GM12875 (cell line): ENCODE results near the gene RILP.

Source experiments
- H3K4me3 ChIP-seq: one replicate; pipeline ENCODE4 v1.5.1; 2011; ENCODE audit warnings: low read depth, low read length, control low read depth
- CTCF ChIP-seq: IDR thresholded peaks from 2 replicates; pipeline ENCODE4 v1.5.1; 2011; ENCODE audit warnings: low read depth, mild to moderate bottlenecking, control low read depth, inconsistent platforms, low read length, moderate library complexity, borderline replicate concordance; ENCODE audit not compliant: insufficient read depth

RILP gene

GRCh38 chr17:1605681-1606351 lies 43.9 kb downstream of the RILP start:
- H3K4me3 ChIP-seq: no peak overlapping the region
- TF ChIP-seq CTCF: no peak

GRCh38 chr17:1604831-1605528 lies 44.7 kb downstream of the RILP start:
- H3K4me3 ChIP-seq: no peak overlapping the region
- no peak for TF ChIP-seq CTCF

- H3K4me3 ChIP-seq: no peak overlapping the region
Observed at GRCh38 chr17:1601571-1601970, 48.1 kb downstream of the RILP start.

GRCh38 chr17:1598399-1599095 lies 51.1 kb downstream of the RILP start:
- no peak overlapping the region for H3K4me3 ChIP-seq
- TF ChIP-seq CTCF: no peak

More at GRCh38 chr17:1601571-1601970, 48.1 kb downstream of the RILP start:
- no peak for TF ChIP-seq CTCF

- H3K4me3 ChIP-seq: no peak overlapping the region
- no peak for TF ChIP-seq CTCF
Observed at GRCh38 chr17:1597861-1598342, 51.8 kb downstream of the RILP start.
